Heart left ventricle (tissue), 13 donors: ENCODE measurements around the gene MRPL36.

Experiments
- CTCF ChIP-seq, 12 donors: fragments of 200-600 bp; sonication (generic) in 4 of 12; IDR thresholded peaks; one replicate each; pipeline versions ENCODE4 v1.5.0 to v1.8.0; 2018 to 2022; ENCODE audit warnings: antibody characterized with exemption in 12 of 12, mild to moderate bottlenecking in 5 of 12
- POLR2A ChIP-seq, 2 donors: fragments of 450-650 bp; IDR thresholded peaks; one replicate each; pipeline ENCODE4 v1.6.1; 2017; ENCODE audit warnings: antibody characterized with exemption in 2 of 2, mild to moderate bottlenecking in 2 of 2, moderate library complexity in 2 of 2
- donor health status: ischemic (EF 13 %, LVEDD 7.1; RV severe dilation, severe dysfunction).
- donor health status: DM: no; HTN: yes; CAD: no.
- donor health status: DM: no; HTN: no; CAD: no.
- donor health status: ischemic (EF 25% LVEDD 6.9; RV normal size, moderate dysfunction).
- donor health status: ischemic (EF 25% LVEDD 5.7; RV mildly dilated, moderate dysfunction).
- donor health status: ischemic (EF 35%, LVEDD 5.7; RV mildly dilated, moderate dysfunction).
- donor health status: nonischemic (EF 11% LVEDD 7.7; RV severe dilation, severe dysfunction).
- donor health status: DM: yes; HTN: yes; CAD: no.
- donor health status: PGD.
- donor health status: ischemic (EF 29% LVEDD 5.4; RV normal size, mild dysfunction).
- donor health status: nonischemic (EF 23%, LVEDD 6.1; RV moderate dilation, normal function).

GRCh38 chr5:1760231-1760630 is 39.4 kb downstream of the MRPL36 start:
- TF ChIP-seq POLR2A (IDR thresholded peaks at IDR 0.05) (no peak), CTCF (IDR thresholded peaks at IDR 0.05) (no peak)
